Stimulated activated naive CD8-positive, alpha-beta T cell treated with anti-CD3 and anti-CD28 coated beads, Interleukin-15, Interleukin-2, amounts not matched to agents 100 U/mL and 50 U/mL, for 24 hours (primary cell): ENCODE results near the gene CXCR4.

Source experiments
- ATAC-seq: fragments of 150-1000 bp; cut with Tn5 transposase; one replicate; pipeline ENCODE4 v1.10.0; 2021
- DNase-seq: peaks from one replicate; pipeline ENCODE4 v3.0.0; 2021

The CXCR4 gene

GRCh38 chr2:136131961-136132824, 14.2 kb upstream of the CXCR4 start:
- DNase-seq (peak; percentile 65), ATAC-seq (peak; percentile 57)

- DNase-seq (no peak), ATAC-seq (peak; percentile 30)
Observed at GRCh38 chr2:136131484-136131960, 13.6 kb upstream of the CXCR4 start.

- no peak for DNase-seq
Observed at GRCh38 chr2:136130511-136130910, 12.6 kb upstream of the CXCR4 start.

GRCh38 chr2:136130045-136130444, 12.1 kb upstream of the CXCR4 start:
- DNase-seq = no peak
- no peak for ATAC-seq

More at GRCh38 chr2:136130511-136130910, 12.6 kb upstream of the CXCR4 start:
- ATAC-seq = no peak

- no peak for DNase-seq
- no peak for ATAC-seq
Observed at GRCh38 chr2:136129601-136130000, 11.7 kb upstream of the CXCR4 start.

GRCh38 chr2:136128905-136129304, 11.0 kb upstream of the CXCR4 start:
- no peak for DNase-seq
- ATAC-seq = no peak

- DNase-seq = no peak
- ATAC-seq = no peak
Observed at GRCh38 chr2:136128366-136128765, 10.4 kb upstream of the CXCR4 start.

- ATAC-seq (no peak), DNase-seq (no peak)
Observed at GRCh38 chr2:136127356-136127755, 9.4 kb upstream of the CXCR4 start.

- DNase-seq = no peak
- ATAC-seq = no peak
Observed at GRCh38 chr2:136126421-136126926, 8.5 kb upstream of the CXCR4 start.

GRCh38 chr2:136126021-136126420, 8.1 kb upstream of the CXCR4 start:
- DNase-seq = no peak
- no peak for ATAC-seq

- ATAC-seq = peak; percentile 29
Observed at GRCh38 chr2:136125236-136125635, 7.3 kb upstream of the CXCR4 start.

GRCh38 chr2:136124805-136125204, 6.9 kb upstream of the CXCR4 start:
- no peak for DNase-seq
- no peak for ATAC-seq

More at GRCh38 chr2:136125236-136125635, 7.3 kb upstream of the CXCR4 start:
- DNase-seq = no peak

GRCh38 chr2:136122661-136123060, 4.7 kb upstream of the CXCR4 start:
- ATAC-seq (no peak), DNase-seq (no peak)

- ATAC-seq (no peak), DNase-seq (no peak)
Observed at GRCh38 chr2:136121204-136121910, 3.4 kb upstream of the CXCR4 start.

GRCh38 chr2:136119717-136120675, 2.0 kb upstream of the CXCR4 start:
- DNase-seq = no peak
- no peak for ATAC-seq

- peak; percentile 87 for DNase-seq
- peak; percentile 62 for ATAC-seq
Observed at GRCh38 chr2:136118819-136119716, 1.1 kb upstream of the CXCR4 start.

- peak; percentile 37 for ATAC-seq
- DNase-seq = peak; percentile 65
Observed at GRCh38 chr2:136117391-136117841, 533 bp downstream of the CXCR4 start.

GRCh38 chr2:136116813-136117390, 1.0 kb downstream of the CXCR4 start:
- peak; percentile 51 for ATAC-seq
- peak; percentile 71 for DNase-seq

- DNase-seq = peak; percentile 76
Observed at GRCh38 chr2:136116151-136116812, 1.7 kb downstream of the CXCR4 start.

More at GRCh38 chr2:136116151-136116812, 1.7 kb downstream of the CXCR4 start:
- peak; percentile 24 for ATAC-seq
